HepG2 (cell line): Measurements from ENCODE around the gene MIOS. TPM values are rescaled to one million over a fixed set of nuclear protein-coding genes. Genes with fewer than 3 reads are reported as not detected.

Experiments used
- ATAC-seq: fragments of 200-7000 bp; cut with Tn5 transposase; 3 replicates; pipeline ENCODE4 v1.9.1; 2020; ENCODE audit warnings: mild to moderate bottlenecking, moderate library complexity
- BruUV-seq: library from RNA; stranded (reverse); fragments of 400-500 nt; replicated peaks from 2 replicates; lab custom pipeline; 2021; lab: Mats Ljungman, UMichigan
- CTCF ChIA-PET: fragments of 300-600 bp; formaldehyde crosslinking; extraction: SDS; loops from one replicate; lab custom pipeline; 2021; ENCODE audit warnings: low total read pairs, inconsistent platforms, low intra/inter-chr PET ratio; lab: Yijun Ruan, JAX
- POLR2A ChIA-PET: fragments of 350-600 bp; sonication (Branson Sonifier 250); formaldehyde crosslinking; loops from one replicate; lab custom pipeline; 2020; ENCODE audit warnings: antibody characterized with exemption, inconsistent platforms; lab: Yijun Ruan, JAX
- DNase-seq: peaks from one replicate; pipeline ENCODE4 v3.0.0-alpha.2; 2015; ENCODE audit warnings: low spot score
- FAIRE-seq: peaks from 3 replicates; lab custom pipeline; 2011; peaks lifted over from hg19 to GRCh38; lab: Jason Lieb, UNC
- H2AFZ ChIP-seq: one replicate; pipeline ENCODE4 v1.6.1; 2011; ENCODE audit warnings: low read length, inconsistent platforms
- H3K27ac ChIP-seq: fragments of 300-600 bp; 3 replicates; pipeline ENCODE4 v1.8.0; 2011; ENCODE audit warnings: mixed run types, mild to moderate bottlenecking, mixed read lengths, low read length, inconsistent platforms; ENCODE audit not compliant: insufficient read depth; ENCODE audit errors: extremely low read length
- H3K27me3 ChIP-seq, 2 experiments: fragments of 200-600 bp in 1 of 2; 2 replicates in 1 of 2; 3 replicates in 1 of 2; pipeline versions ENCODE4 v1.6.0 to v1.8.0; 2011; ENCODE audit warnings: low read length in 2 of 2, mild to moderate bottlenecking in 2 of 2, moderate library complexity in 2 of 2, inconsistent platforms in 1 of 2; ENCODE audit not compliant: insufficient read depth in 2 of 2, control insufficient read depth in 1 of 2
- H3K36me3 ChIP-seq, 2 experiments: fragments of 200-600 bp in 1 of 2; replicated peaks in 1 of 2; 2 replicates in 1 of 2; 3 replicates in 1 of 2; pipeline versions ENCODE4 v1.5.1 to v1.8.0; 2011; ENCODE audit warnings: low read length in 2 of 2, inconsistent platforms in 1 of 2; ENCODE audit not compliant: insufficient read depth in 2 of 2, control insufficient read depth in 1 of 2
- H3K4me1 ChIP-seq: 2 replicates; pipeline ENCODE4 v1.5.1; 2012; ENCODE audit warnings: low read length, inconsistent platforms; ENCODE audit not compliant: insufficient read depth
- H3K4me2 ChIP-seq: 2 replicates; pipeline ENCODE4 v1.6.0; 2011; ENCODE audit warnings: low read depth, low read length, inconsistent platforms
- H3K4me3 ChIP-seq, 3 experiments: fragments of 200-600 bp in 1 of 3; sonication (generic), shearing (Covaris generic) in 1 of 3; replicated peaks in 1 of 3; 2 replicates each; pipeline ENCODE4 v1.5.1; 2011 to 2016; ENCODE audit warnings: low read length in 3 of 3, inconsistent platforms in 2 of 3, low read depth in 2 of 3, mild to moderate bottlenecking in 2 of 3, control low read depth in 1 of 3, mixed read lengths in 1 of 3; ENCODE audit not compliant: insufficient read depth in 1 of 3
- H3K79me2 ChIP-seq: one replicate; pipeline ENCODE4 v1.6.1; 2011; ENCODE audit warnings: low read length, inconsistent platforms; ENCODE audit not compliant: insufficient read depth
- H3K9ac ChIP-seq: 2 replicates; pipeline ENCODE4 v1.6.0; 2011; ENCODE audit warnings: mild to moderate bottlenecking, low read depth, low read length, inconsistent platforms; ENCODE audit not compliant: insufficient read depth
- H3K9me3 ChIP-seq: 2 replicates; pipeline ENCODE4 v1.5.1; 2012; ENCODE audit warnings: mild to moderate bottlenecking, low read length
- H4K20me1 ChIP-seq: 2 replicates; pipeline ENCODE4 v1.6.0; 2011; ENCODE audit warnings: inconsistent platforms, mild to moderate bottlenecking, low read length, moderate library complexity; ENCODE audit not compliant: insufficient read depth
- CBX1 ChIP-seq: IDR thresholded peaks from one replicate; pipeline ENCODE4 v1.6.1; 2016; ENCODE audit warnings: antibody characterized with exemption, low read depth
- EED ChIP-seq: sonication (generic); formaldehyde crosslinking; IDR thresholded peaks from 2 replicates; pipeline ENCODE4 v1.5.0; 2020; ENCODE audit warnings: mild to moderate bottlenecking, missing genetic modification reagents
- FOXP4 ChIP-seq: sonication (generic); formaldehyde crosslinking; IDR thresholded peaks from 2 replicates; pipeline ENCODE4 v1.4.0; 2020; ENCODE audit warnings: missing genetic modification reagents
- GFI1 ChIP-seq: sonication (generic); formaldehyde crosslinking; IDR thresholded peaks from 2 replicates; pipeline ENCODE4 v1.5.0; 2020; ENCODE audit warnings: missing genetic modification reagents, mild to moderate bottlenecking, borderline replicate concordance
- HNF1A ChIP-seq, 2 experiments: sonication (generic) in 1 of 2; formaldehyde crosslinking in 1 of 2; IDR thresholded peaks; 2 replicates each; pipeline versions ENCODE4 v1.4.0 to v1.6.1; 2016 to 2020; ENCODE audit warnings: borderline replicate concordance in 1 of 2, low read depth in 1 of 2, mild to moderate bottlenecking in 1 of 2, missing genetic modification reagents in 1 of 2
- HNF4A ChIP-seq: sonication (generic); formaldehyde crosslinking; IDR thresholded peaks from 2 replicates; pipeline ENCODE4 v1.4.0; 2020; ENCODE audit warnings: missing genetic modification reagents
- ISL2 ChIP-seq: sonication (generic); formaldehyde crosslinking; IDR thresholded peaks from 2 replicates; pipeline ENCODE4 v1.5.0; 2020; ENCODE audit warnings: missing genetic modification reagents
- KLF6 ChIP-seq: IDR thresholded peaks from 2 replicates; pipeline ENCODE4 v1.8.0; 2016; ENCODE audit warnings: missing biosample characterization, missing genetic modification reagents
- MTF1 ChIP-seq: sonication (generic); formaldehyde crosslinking; IDR thresholded peaks from 2 replicates; pipeline ENCODE4 v1.5.0; 2020; ENCODE audit warnings: missing genetic modification reagents
- SOX6 ChIP-seq, 2 experiments: fragments of 450-650 bp in 1 of 2; sonication (generic) in 1 of 2; formaldehyde crosslinking in 1 of 2; IDR thresholded peaks; 2 replicates each; pipeline versions ENCODE4 v1.4.0 to v1.6.1; 2017 to 2020; ENCODE audit warnings: antibody characterized with exemption in 1 of 2, mild to moderate bottlenecking in 1 of 2, missing genetic modification reagents in 1 of 2
- TCF7 ChIP-seq: sonication (generic); IDR thresholded peaks from 2 replicates; pipeline ENCODE4 v1.6.1; 2016; ENCODE audit warnings: antibody characterized with exemption, low read depth
- ZBTB37 ChIP-seq: sonication (generic); formaldehyde crosslinking; IDR thresholded peaks from 2 replicates; pipeline ENCODE4 v1.4.0; 2020; ENCODE audit warnings: mild to moderate bottlenecking, missing genetic modification reagents
- ZNF644 ChIP-seq: IDR thresholded peaks from 2 replicates; pipeline ENCODE4 v1.6.1; 2016; ENCODE audit warnings: low read depth
- ZNF720 ChIP-seq: sonication (generic); formaldehyde crosslinking; IDR thresholded peaks from 2 replicates; pipeline ENCODE4 v1.4.0; 2020; ENCODE audit warnings: missing genetic modification reagents
- ZSCAN5A ChIP-seq: sonication (generic); formaldehyde crosslinking; IDR thresholded peaks from 2 replicates; pipeline ENCODE4 v1.8.0; 2022; ENCODE audit warnings: mild to moderate bottlenecking, missing genetic modification reagents, borderline replicate concordance
- WGBS: methylation state at CpG from one replicate; pipeline ENCODE4 v1.1.6; 2017; ENCODE audit warnings: low lambda C conversion rate; 5-methylcytosine and 5-hydroxymethylcytosine counted together
- in situ Hi-C: cut with HindIII; loops from 2 replicates; pipeline ENCODE4 v1.10.0; 2017; ENCODE audit warnings: low pct_unique_long_range_greater_than_20kb; ENCODE audit not compliant: extremely low pct_ligation_motif_present
- intact Hi-C: fragments of 100-400 bp; cut with micrococcal nuclease; formaldehyde crosslinking; loops from one replicate; pipeline ENCODE4 v1.10.0; 2022; ENCODE audit not compliant: unreplicated experiment
- polyA plus RNA-seq, 8 experiments: library from polyadenylated mRNA; depleted of rRNA in 3 of 8; stranded (reverse) in 7 of 8; unstranded in 1 of 8; fragments of >200 nt; fragmentation: Illumina TruSeq in 4 of 8; extraction: Trizol in 4 of 8; gene quantifications; 2 replicates each; pipeline versions ENCODE4 v1.2.1 to v1.2.3, GENCODE V29; 2011 to 2016; ENCODE audit warnings: low read depth in 4 of 8, missing spikeins in 1 of 8, mixed read lengths in 1 of 8; ENCODE audit not compliant: insufficient read depth in 1 of 8
- total RNA-seq, 5 experiments: library from RNA; depleted of rRNA; stranded (reverse); fragments of >200 nt; fragmentation: Illumina TruSeq; extraction: Trizol; gene quantifications; 2 replicates each; pipeline ENCODE4 v1.2.3, GENCODE V29; 2016; ENCODE audit warnings: low read depth in 1 of 5

The MIOS gene
- total and polyA plus RNA-seq, 2 of the 13 experiments (the other 11 are each of a cell fraction or from before 2014, with no cell fraction given), result 15.2 to 33.5 TPM

GRCh38 chr7:7650682-7651206, 84.1 kb downstream of the MIOS start:
- Histone ChIP-seq H3K79me2 (peaks cover 54% of the 10 kb centered on the region), H4K20me1 (no peaks in the 10 kb centered on the region), H3K36me3 (no peaks in the 10 kb centered on the region), H2AFZ (no peak overlapping the region), H3K4me1 (peaks cover 73% of the 10 kb centered on the region), H3K9me3 (no peaks in the 10 kb centered on the region), H3K4me2 (peak overlapping the region; percentile 63), H3K27me3 (no peaks in the 10 kb centered on the region), H3K4me3 (no peak overlapping the region), H3K9ac (no peak overlapping the region), H3K27ac (peak overlapping the region; percentile 28)
- ChIA-PET CTCF (no interaction called here), POLR2A (no interaction called here)
- 22% methylated on average over 2 of the region's 2 CpGs for WGBS
- intact Hi-C loops, result no loop called here
- BruUV-seq, result no TSS peak
- in situ Hi-C loops, result loop anchor here (25.0 kb wide), 1 partner anchor 562 kb away; no protein-coding TSS in a partner anchor
- peak; percentile 86 for ATAC-seq
- DNase-seq, result peak; percentile 62
- peak; percentile 81 for FAIRE-seq
- peak; percentile 57; the same call in 1 of the 2 replicates for TF ChIP-seq HNF1A (IDR thresholded peaks at IDR 0.05; ENCODE audit: low read depth)
- peak; percentile 51; the same call in 1 of the 2 replicates for TF ChIP-seq HNF1A (CRISPR knock-in tag; IDR thresholded peaks at IDR 0.05; ENCODE audit: borderline replicate concordance)
- peak; percentile 36; the same call in 1 of the 2 replicates for TF ChIP-seq ZSCAN5A (CRISPR knock-in tag)
- TF ChIP-seq ISL2 (CRISPR knock-in tag), result 0 out of 2 replicates have a peak, but pooled peaks have one; percentile 38
- 0 out of 2 replicates have a peak, but pooled peaks have one; percentile 16 for TF ChIP-seq FOXP4
- TF ChIP-seq KLF6 (CRISPR knock-in tag), result no peak
- 0 out of 2 replicates have a peak, but pooled peaks have one; percentile 55 for TF ChIP-seq GFI1 (CRISPR knock-in tag)
- TF ChIP-seq HNF4A (CRISPR knock-in tag), result peak; percentile 77
- peak; percentile 42; the same call in 1 of the 2 replicates for TF ChIP-seq TCF7
- TF ChIP-seq SOX6 (IDR thresholded peaks at IDR 0.05), result no peak
- TF ChIP-seq SOX6 (CRISPR knock-in tag; IDR thresholded peaks at IDR 0.05), result peak; percentile 38; the same call in 1 of the 2 replicates
- no peak for TF ChIP-seq EED (CRISPR knock-in tag)
- 0 out of 2 replicates have a peak, but pooled peaks have one; percentile 53 for TF ChIP-seq ZBTB37
- TF ChIP-seq MTF1 (CRISPR knock-in tag), result no peak
- TF ChIP-seq ZNF720, result no peak
- TF ChIP-seq ZNF644 (CRISPR knock-in tag), result peak; percentile 10; the same call in 1 of the 2 replicates
- no peak for TF ChIP-seq CBX1
